Tibial artery (tissue), 4 donors: ENCODE measurements around the gene PIM2.

Experiments used
- DNase-seq, 2 donors: peaks; one replicate each; pipeline ENCODE4 v3.0.0-alpha.2; 2019
- H3K27ac ChIP-seq, 2 donors: fragments of 200-600 bp; sonication (generic) in 1 of 2; 1 replicate in 1 of 2; 2 replicates in 1 of 2; pipeline ENCODE4 v1.5.1; 2018 to 2019; ENCODE audit warnings: mild to moderate bottlenecking in 1 of 2
- H3K27me3 ChIP-seq, 2 donors: fragments of 200-600 bp; sonication (generic) in 1 of 2; one replicate each; pipeline versions ENCODE4 v1.5.1 to v1.6.0; 2016 to 2019
- H3K36me3 ChIP-seq, 3 donors: fragments of 200-600 bp; sonication (generic) in 2 of 3; one replicate each; pipeline ENCODE4 v1.5.1; 2016 to 2019; ENCODE audit warnings: mild to moderate bottlenecking in 2 of 3
- H3K4me1 ChIP-seq, 4 donors: fragments of 200-600 bp; sonication (generic) in 2 of 4; 1 replicate in 3 of 4; 2 replicates in 1 of 4; pipeline ENCODE4 v1.5.1; 2016 to 2019
- H3K4me3 ChIP-seq, 2 donors: fragments of 200-600 bp; sonication (generic) in 1 of 2; 1 replicate in 1 of 2; 2 replicates in 1 of 2; pipeline ENCODE4 v1.5.1; 2018 to 2019; ENCODE audit warnings: mild to moderate bottlenecking in 2 of 2
- H3K9me3 ChIP-seq, 3 donors: fragments of 200-600 bp; sonication (generic) in 1 of 3; one replicate each; pipeline ENCODE4 v1.5.1; 2016 to 2019
- CTCF ChIP-seq, 2 experiments: fragments of 200-600 bp in 1 of 2; fragments of 450-650 bp in 1 of 2; IDR thresholded peaks; one replicate each; pipeline ENCODE4 v1.5.1; 2017 to 2019; ENCODE audit warnings: antibody characterized with exemption in 2 of 2, mild to moderate bottlenecking in 1 of 2, moderate library complexity in 1 of 2
- intact Hi-C: fragments of 100-400 bp; cut with DNase I; formaldehyde crosslinking; loops from one replicate; pipeline ENCODE4 v1.15.0; 2023; ENCODE audit warnings: low total_unique reads

PIM2 gene

DNA sequence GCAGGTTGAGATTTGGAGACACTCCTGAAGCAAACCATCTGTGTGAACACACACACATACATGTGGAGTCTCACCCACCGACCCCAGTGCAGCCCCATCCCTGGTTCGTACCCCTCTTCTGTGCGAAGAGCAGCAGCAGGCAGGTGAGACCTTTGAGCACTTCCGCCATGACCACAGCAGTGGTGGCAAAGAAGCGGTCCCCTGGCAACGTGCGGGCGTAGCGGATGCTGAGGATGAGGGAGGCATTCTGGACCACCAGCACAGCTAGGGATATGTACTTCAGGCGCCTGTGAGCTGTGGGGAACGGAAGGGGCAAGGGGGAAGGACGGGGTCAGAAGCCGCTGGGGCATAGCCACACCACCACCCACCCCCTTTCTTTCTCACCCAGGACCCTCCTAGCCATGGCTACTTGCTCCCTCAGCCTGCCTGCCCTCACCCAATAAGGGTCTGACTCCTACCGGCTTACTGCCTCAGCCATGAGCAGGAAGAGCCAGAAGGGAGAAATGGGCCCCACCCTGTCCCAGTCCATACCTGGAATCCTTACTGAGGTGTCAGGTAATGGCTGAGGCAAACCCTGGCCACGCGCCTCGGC lies 9.0 kb downstream of the PIM2 start:
- no peak overlapping the region for H3K27ac ChIP-seq
- H3K4me3 ChIP-seq, result no peak overlapping the region
- no peak for TF ChIP-seq CTCF (IDR thresholded peaks at IDR 0.05)
- no peaks in the 10 kb centered on the region for H3K27me3 ChIP-seq
- H3K4me1 ChIP-seq, result peaks cover 0 to 12% (median 10%) of the 10 kb centered on the region in 4 donors
- no peak for DNase-seq
- H3K9me3 ChIP-seq, result no peaks in the 10 kb centered on the region
- peaks cover 0 to 42% (median 7%) of the 10 kb centered on the region in 3 donors for H3K36me3 ChIP-seq
- intact Hi-C loops, result no loop called here

GRCh38 chrX:48908600-48908999 lies 10.2 kb downstream of the PIM2 start:
- intact Hi-C loops, result no loop called here
- Histone ChIP-seq H3K27ac (no peak overlapping the region), H3K27me3 (no peaks in the 10 kb centered on the region), H3K36me3 (peaks cover 0 to 41% (median 12%) of the 10 kb centered on the region in 3 donors), H3K9me3 (no peaks in the 10 kb centered on the region), H3K4me3 (no peak overlapping the region), H3K4me1 (peaks cover 0 to 12% (median 10%) of the 10 kb centered on the region in 4 donors)
- TF ChIP-seq CTCF (IDR thresholded peaks at IDR 0.05), result no peak
- DNase-seq, result no peak

GRCh38 chrX:48905090-48905790 lies 13.6 kb downstream of the PIM2 start:
- no peak for TF ChIP-seq CTCF (IDR thresholded peaks at IDR 0.05)
- H3K27me3 ChIP-seq, result no peaks in the 10 kb centered on the region
- peaks cover 0 to 3% (median under 1%) of the 10 kb centered on the region in 4 donors for H3K4me1 ChIP-seq
- no peak for DNase-seq
- intact Hi-C loops, result no loop called here
- no peak overlapping the region for H3K4me3 ChIP-seq
- H3K9me3 ChIP-seq, result no peaks in the 10 kb centered on the region
- H3K36me3 ChIP-seq, result peaks cover 6 to 71% (median 30%) of the 10 kb centered on the region in 3 donors
- no peak overlapping the region for H3K27ac ChIP-seq

DNA sequence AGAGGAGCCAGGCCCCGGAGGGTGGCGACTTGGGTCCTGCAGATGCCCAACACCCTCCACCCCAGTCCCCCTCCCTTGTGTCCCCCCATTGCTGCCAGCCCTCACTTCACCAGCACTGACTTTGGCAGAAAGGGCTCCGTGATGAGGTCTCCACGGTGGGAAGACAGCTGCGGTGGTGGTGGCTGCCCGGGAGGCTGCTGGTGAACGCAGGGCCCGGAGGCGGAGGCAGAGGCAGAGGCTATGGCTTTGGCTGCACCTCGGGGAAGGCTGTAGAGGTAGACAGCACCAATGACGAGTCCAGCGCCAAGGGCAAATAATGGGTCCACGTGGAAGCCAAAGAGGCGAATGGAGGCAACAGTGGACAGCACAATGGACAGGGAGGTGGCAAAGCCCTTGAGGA lies 14.2 kb downstream of the PIM2 start:
- no peak for DNase-seq
- H3K27me3 ChIP-seq, result no peaks in the 10 kb centered on the region
- no peaks in the 10 kb centered on the region for H3K9me3 ChIP-seq
- no peak overlapping the region for H3K27ac ChIP-seq
- H3K36me3 ChIP-seq, result peaks cover 6 to 71% (median 30%) of the 10 kb centered on the region in 3 donors
- no peak for TF ChIP-seq CTCF (IDR thresholded peaks at IDR 0.05)
- intact Hi-C loops, result no loop called here
- no peak overlapping the region for H3K4me3 ChIP-seq
- H3K4me1 ChIP-seq, result no peaks in the 10 kb centered on the region

DNA sequence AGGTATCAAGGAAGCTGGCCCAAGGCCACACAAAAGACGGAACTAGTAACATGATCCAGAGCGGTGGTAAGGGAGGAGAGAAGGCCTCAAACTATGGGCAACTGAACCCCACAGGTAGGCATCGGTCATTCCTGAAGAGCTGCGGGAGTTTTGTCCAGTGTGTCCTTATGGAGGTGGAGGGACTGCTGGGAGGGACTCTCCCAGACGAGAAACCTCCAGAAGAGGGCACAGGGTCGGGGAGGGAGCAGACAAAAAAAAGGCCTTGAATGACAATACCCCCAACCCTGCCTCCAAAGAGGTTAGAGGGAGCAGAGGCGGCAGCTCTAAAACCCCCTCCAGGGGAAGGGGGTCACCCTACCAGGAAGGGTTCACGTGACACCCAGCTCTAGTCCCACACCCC lies 14.6 kb downstream of the PIM2 start:
- H3K4me3 ChIP-seq, result no peak overlapping the region
- no peak for TF ChIP-seq CTCF (IDR thresholded peaks at IDR 0.05)
- intact Hi-C loops, result no loop called here
- H3K27ac ChIP-seq, result no peak overlapping the region
- H3K36me3 ChIP-seq, result peaks cover 6 to 71% (median 30%) of the 10 kb centered on the region in 3 donors
- no peaks in the 10 kb centered on the region for H3K9me3 ChIP-seq
- H3K4me1 ChIP-seq, result no peaks in the 10 kb centered on the region
- DNase-seq, result no peak
- H3K27me3 ChIP-seq, result no peaks in the 10 kb centered on the region
